Prostate gland (tissue), 2 donors: ENCODE data around the gene CNIH4. TPM values are rescaled to one million over a fixed set of nuclear protein-coding genes. Genes with fewer than 3 reads are reported as not detected.
"Not testable (repeated sequence)": the region's sequence is repeated elsewhere in the genome, so short reads cannot be mapped to it uniquely, and the experiment has no call there.

Experiments used
- DNase-seq: peaks from one replicate; pipeline ENCODE4 v3.0.0-alpha.2; 2019; ENCODE audit warnings: low spot score
- H3K27ac ChIP-seq, 2 donors: fragments of 200-600 bp; sonication (generic); 2 replicates each; pipeline ENCODE4 v1.5.1; 2017 to 2019
- H3K27me3 ChIP-seq: fragments of 200-600 bp; sonication (generic); replicated peaks from 2 replicates; pipeline ENCODE4 v1.5.1; 2019; ENCODE audit not compliant: insufficient read depth
- H3K36me3 ChIP-seq, 2 donors: fragments of 200-600 bp; sonication (generic); 1 replicate in 1 of 2; 2 replicates in 1 of 2; pipeline versions ENCODE4 v1.5.1 to v1.8.1; 2017 to 2019
- H3K4me1 ChIP-seq: fragments of 200-600 bp; sonication (generic); replicated peaks from 2 replicates; pipeline ENCODE4 v1.5.1; 2019
- H3K4me3 ChIP-seq, 2 donors: fragments of 200-600 bp; sonication (generic); 2 replicates each; pipeline ENCODE4 v1.5.1; 2017 to 2019
- H3K9me3 ChIP-seq: fragments of 200-600 bp; sonication (generic); 2 replicates; pipeline ENCODE4 v1.5.1; 2017
- POLR2AphosphoS5 ChIP-seq: sonication (generic); formaldehyde crosslinking; IDR thresholded peaks from one replicate; pipeline ENCODE4 v1.6.1; 2017; ENCODE audit warnings: antibody characterized with exemption
- WGBS: methylation state at CpG from one replicate; pipeline ENCODE4 v1.1.5; 2018; 5-methylcytosine and 5-hydroxymethylcytosine counted together
- intact Hi-C: fragments of 100-400 bp; cut with DNase I; formaldehyde crosslinking; loops from one replicate; pipeline ENCODE4 v1.14.2; 2022
- microRNA-seq: library from miRNA; unstranded; fragments of <30 nt; microRNA quantifications from one replicate; pipeline ENCODE4, GENCODE V29; 2016
- small RNA-seq, 2 donors: library from RNA; depleted of rRNA; stranded (forward); fragments of <200 nt; gene quantifications; one replicate each; pipeline ENCODE3, GENCODE V24; 2016
- total RNA-seq, 2 donors: library from RNA; depleted of rRNA; stranded (reverse); fragments of >200 nt; gene quantifications; one replicate each; pipeline ENCODE4 v1.1.0, GENCODE V29; 2016

CNIH4 gene
- total RNA-seq, 2 donors from 2014 or later = 14.5 to 31.5 TPM

GRCh38 chr1:224427346-224427745 lies 70.7 kb downstream of the CNIH4 start:
- Histone ChIP-seq H3K27ac (no peak overlapping the region), H3K4me1 (peaks cover 8% of the 10 kb centered on the region)
- 50% methylated on average over 1 of the region's 1 CpG for WGBS

GRCh38 chr1:224428713-224429112 lies 72.0 kb downstream of the CNIH4 start:
- H3K4me3 ChIP-seq, intact Hi-C loops, H3K36me3 ChIP-seq, H3K27me3 ChIP-seq, H3K9me3 ChIP-seq, H3K27ac ChIP-seq, DNase-seq, H3K4me1 ChIP-seq: not testable (repeated sequence)
- 92% methylated on average over 7 of the region's 7 CpGs for WGBS

More at GRCh38 chr1:224427346-224427745, 70.7 kb downstream of the CNIH4 start:
- H3K27me3 ChIP-seq = no peaks in the 10 kb centered on the region
- intact Hi-C loops = no loop called here
- no peak for TF ChIP-seq POLR2AphosphoS5
- no peaks in the 10 kb centered on the region for H3K9me3 ChIP-seq
- peaks cover 8 to 9% of the 10 kb centered on the region in 2 donors for H3K36me3 ChIP-seq
- no peak for DNase-seq
- no peak overlapping the region for H3K4me3 ChIP-seq

Small RNA genes lying within 50 kb of the gene (microRNA-seq; reads per million reads assigned to microRNA genes)
- 0.25 reads per million for gene MIR4742

Small RNA genes lying within 50 kb of the gene (small RNA-seq; reads per million reads assigned to genes)
- gene MIR4742 = 0 reads per million in 2 donors

Other genes starting within 250 kb of the CNIH4 start
- gene FBXO28, start 242.8 kb upstream of the CNIH4 start, total RNA-seq = 10 to 100 TPM; 29.0 to 40.0 TPM
- 100 to 1,000 TPM in 1 of 2 donors, 10 to 100 TPM in 1; 78.8 to 172 TPM for gene DEGS1, start 173.6 kb upstream of the CNIH4 start, total RNA-seq
- 10 to 100 TPM; 23.9 to 29.7 TPM for gene NVL, start 26.7 kb upstream of the CNIH4 start, total RNA-seq
- 10 to 100 TPM; 50.7 to 72.9 TPM for gene WDR26, start 77.9 kb downstream of the CNIH4 start, total RNA-seq